Measurements from ENCODE around the gene STARD10. TPM values are rescaled to one million over a fixed set of nuclear protein-coding genes. Genes with fewer than 3 reads are reported as not detected.
"Not testable (repeated sequence)": the region's sequence is repeated elsewhere in the genome, so short reads cannot be mapped to it uniquely, and the experiment has no call there.

Gene STARD10
- total RNA-seq, 1 donor from 2014 or later, result 540 TPM

GRCh38 chr11:72807792-72808191, 13.9 kb upstream of the STARD10 start:
- DNase-seq (ENCODE audit: low spot score), result no peak

- no peak for DNase-seq (ENCODE audit: low spot score)
Measured at GRCh38 chr11:72807021-72807693, 13.3 kb upstream of the STARD10 start.

GRCh38 chr11:72806378-72806777, 12.5 kb upstream of the STARD10 start:
- not testable (repeated sequence) for DNase-seq (ENCODE audit: low spot score)

- DNase-seq (ENCODE audit: low spot score), result no peak
Measured at GRCh38 chr11:72805216-72805615, 11.4 kb upstream of the STARD10 start.

GRCh38 chr11:72802822-72803221, 9.0 kb upstream of the STARD10 start:
- DNase-seq (ENCODE audit: low spot score), result no peak

GRCh38 chr11:72799441-72799840, 5.6 kb upstream of the STARD10 start:
- DNase-seq (ENCODE audit: low spot score), result no peak

GRCh38 chr11:72798361-72798760, 4.5 kb upstream of the STARD10 start:
- DNase-seq (ENCODE audit: low spot score), result no peak

- no peak for DNase-seq (ENCODE audit: low spot score)
Measured at GRCh38 chr11:72793076-72793424, 797 bp downstream of the STARD10 start.

GRCh38 chr11:72792437-72793021, 1.3 kb downstream of the STARD10 start:
- no peak for DNase-seq (ENCODE audit: low spot score)

GRCh38 chr11:72791228-72791627, 2.6 kb downstream of the STARD10 start:
- not testable (repeated sequence) for DNase-seq (ENCODE audit: low spot score)

GRCh38 chr11:72789493-72790131, 4.2 kb downstream of the STARD10 start:
- no peak for DNase-seq (ENCODE audit: low spot score)

- no peak for DNase-seq (ENCODE audit: low spot score)
Measured at GRCh38 chr11:72788241-72788640, 5.6 kb downstream of the STARD10 start.

GRCh38 chr11:72787216-72788104, 6.4 kb downstream of the STARD10 start:
- peak; percentile 85 for DNase-seq (ENCODE audit: low spot score)

GRCh38 chr11:72786305-72787215, 7.3 kb downstream of the STARD10 start:
- DNase-seq (ENCODE audit: low spot score), result peak; percentile 79

GRCh38 chr11:72784662-72785061, 9.2 kb downstream of the STARD10 start:
- no peak for DNase-seq (ENCODE audit: low spot score)

- no peak for DNase-seq (ENCODE audit: low spot score)
Measured at GRCh38 chr11:72783144-72783905, 10.5 kb downstream of the STARD10 start.

GRCh38 chr11:72782081-72782920, 11.5 kb downstream of the STARD10 start:
- DNase-seq (ENCODE audit: low spot score), result no peak

GRCh38 chr11:72781313-72782080, 12.3 kb downstream of the STARD10 start:
- no peak for DNase-seq (ENCODE audit: low spot score)

- DNase-seq (ENCODE audit: low spot score), result no peak
Measured at GRCh38 chr11:72781063-72781312, 12.9 kb downstream of the STARD10 start.
